ENCODE measurements around the gene DNHD1.

DNHD1 gene

GRCh38 chr11:6596239-6596877 lies 99.3 kb downstream of the DNHD1 start:
- DNase-seq = no peak

DNA sequence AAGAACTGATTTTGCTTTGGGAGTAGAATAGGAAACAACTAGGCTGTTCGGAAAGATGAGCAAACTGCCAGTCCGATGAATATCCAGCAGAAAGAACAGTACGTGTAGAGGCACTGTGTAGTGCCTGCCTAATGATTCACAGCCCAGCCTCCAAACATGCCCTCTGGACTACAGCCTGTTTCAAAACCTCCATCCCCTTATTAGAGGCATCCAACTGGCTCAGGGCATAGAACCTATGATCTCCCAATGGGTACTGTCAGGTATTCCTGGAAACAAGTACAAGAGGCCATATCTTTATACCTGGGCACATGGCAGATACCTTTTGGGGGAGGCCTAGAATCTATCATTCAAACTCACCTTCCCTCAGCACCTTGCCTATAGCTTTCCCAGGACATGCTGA lies 101.5 kb downstream of the DNHD1 start:
- no peak for DNase-seq

DNA sequence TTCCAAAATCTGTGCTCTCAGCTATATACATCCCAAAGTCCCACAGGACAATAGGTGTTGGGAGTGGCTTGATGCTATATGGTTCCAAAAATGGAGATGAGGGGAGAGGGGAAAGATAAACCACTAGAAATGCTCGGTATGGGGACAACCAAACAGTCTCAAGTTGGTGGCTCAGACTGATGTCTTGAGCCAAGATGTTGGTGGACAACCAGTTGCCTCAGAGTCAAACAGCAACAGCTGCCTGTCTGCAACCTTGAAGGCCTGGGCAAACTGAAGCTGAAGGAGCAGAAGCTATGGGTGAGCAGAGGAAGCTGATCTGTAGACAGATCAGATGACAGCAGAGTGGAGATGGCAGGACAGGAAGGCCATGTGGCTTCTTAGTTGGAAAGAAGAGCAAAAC lies 102.4 kb downstream of the DNHD1 start:
- DNase-seq = no peak

DNA sequence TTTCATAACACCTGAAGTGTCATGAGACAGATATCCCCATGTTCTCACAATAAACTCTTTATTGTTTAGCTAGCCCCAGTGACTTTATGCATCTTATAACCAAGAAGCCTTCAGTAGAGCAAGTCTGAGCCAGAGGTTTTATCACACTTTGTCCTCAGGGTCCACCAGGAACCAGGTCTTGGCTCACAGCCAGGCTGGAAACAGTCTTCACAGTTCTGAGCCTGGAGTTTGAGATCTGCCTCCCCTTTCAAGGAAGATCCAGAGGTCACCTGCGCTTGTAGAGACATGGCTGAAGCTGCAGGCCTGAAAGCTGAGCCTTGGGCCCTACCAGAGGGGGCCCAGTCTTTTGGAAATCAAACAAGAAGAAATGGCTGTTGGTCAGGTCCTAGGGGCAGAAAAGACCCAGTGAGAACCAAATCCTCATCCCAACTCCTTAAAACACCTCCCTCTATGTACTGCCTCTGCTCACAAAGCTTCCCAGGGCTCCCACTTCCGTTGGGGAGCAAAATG lies 102.9 kb downstream of the DNHD1 start:
- DNase-seq = no peak

GRCh38 chr11:6601041-6601461 lies 104.0 kb downstream of the DNHD1 start:
- DNase-seq = no peak

GRCh38 chr11:6602096-6602940 lies 105.2 kb downstream of the DNHD1 start:
- DNase-seq = no peak

- no peak for DNase-seq
These were observed 106.4 kb downstream of the DNHD1 start, which contains the start of the genes ILK and RRP8 for GRCh38 chr11:6603287-6604080. ILK (plus strand) TSS chr11:6603774; CDS start chr11:6604272, 498 bp downstream. RRP8 (minus strand) TSS chr11:6603616; CDS start chr11:6603502, 114 bp downstream.

DNA sequence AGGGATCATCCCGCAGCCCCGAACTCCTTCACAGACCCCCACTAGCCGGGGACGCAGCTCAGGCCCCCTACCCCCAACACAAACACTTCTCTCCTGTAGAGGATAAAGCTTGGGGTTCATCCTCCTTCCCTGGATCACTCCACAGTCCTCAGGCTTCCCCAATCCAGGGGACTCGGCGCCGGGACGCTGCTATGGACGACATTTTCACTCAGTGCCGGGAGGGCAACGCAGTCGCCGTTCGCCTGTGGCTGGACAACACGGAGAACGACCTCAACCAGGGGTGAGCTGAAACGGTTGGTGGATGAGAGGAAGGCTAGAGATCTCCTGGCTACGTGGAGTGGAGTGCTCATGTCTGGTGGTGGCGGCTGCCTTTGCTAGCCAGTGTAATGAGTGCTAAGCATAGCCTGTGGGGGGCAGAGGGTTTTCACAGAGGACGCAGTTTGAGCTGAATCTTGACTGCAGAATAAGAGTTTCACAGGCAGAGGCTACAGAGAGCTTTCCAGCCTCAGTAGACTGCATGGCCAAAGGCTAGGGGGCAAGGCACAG lies 107.1 kb downstream of the DNHD1 start:
- DNase-seq = no peak

DNA sequence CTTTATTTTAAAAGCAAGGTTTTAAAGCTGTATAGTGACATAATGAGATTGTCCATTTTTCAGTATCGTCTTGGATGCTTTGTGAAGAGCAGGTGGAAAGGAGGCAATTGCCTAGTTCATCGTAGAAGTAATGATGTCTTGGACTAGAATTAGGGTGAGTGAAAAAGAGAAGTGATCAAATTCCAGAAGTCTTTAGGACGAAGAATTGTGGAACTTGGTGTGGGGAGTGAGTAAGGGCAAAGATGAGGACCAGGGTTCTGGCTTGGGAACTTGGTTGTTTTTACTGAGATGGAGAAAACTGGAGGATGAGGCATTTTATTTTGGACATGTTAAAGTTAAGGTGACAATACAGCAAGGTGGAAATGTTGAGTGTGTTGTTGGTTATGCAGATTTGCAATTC lies 107.7 kb downstream of the DNHD1 start:
- no peak for DNase-seq

- DNase-seq = no peak
These were observed 109.5 kb downstream of the DNHD1 start for GRCh38 chr11:6606471-6607189.

- DNase-seq = no peak
These were observed 110.2 kb downstream of the DNHD1 start for GRCh38 chr11:6607190-6607795.

- DNase-seq = no peak
These were observed 110.9 kb downstream of the DNHD1 start for GRCh38 chr11:6608011-6608410.

GRCh38 chr11:6608726-6609501 lies 111.8 kb downstream of the DNHD1 start:
- no peak for DNase-seq

DNA sequence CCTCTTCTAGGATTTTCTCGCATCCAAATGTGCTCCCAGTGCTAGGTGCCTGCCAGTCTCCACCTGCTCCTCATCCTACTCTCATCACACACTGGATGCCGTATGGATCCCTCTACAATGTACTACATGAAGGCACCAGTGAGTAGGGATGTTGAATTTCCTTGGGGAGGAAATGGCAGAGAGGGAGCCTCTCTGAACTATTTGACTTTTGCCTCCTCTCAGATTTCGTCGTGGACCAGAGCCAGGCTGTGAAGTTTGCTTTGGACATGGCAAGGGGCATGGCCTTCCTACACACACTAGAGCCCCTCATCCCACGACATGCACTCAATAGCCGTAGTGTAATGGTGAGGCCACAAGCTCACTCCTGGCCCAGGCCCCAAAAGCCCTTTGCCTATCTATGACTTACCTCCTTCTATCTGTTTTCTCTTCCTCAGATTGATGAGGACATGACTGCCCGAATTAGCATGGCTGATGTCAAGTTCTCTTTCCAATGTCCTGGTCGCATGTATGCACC lies 112.5 kb downstream of the DNHD1 start:
- no peak for DNase-seq

- DNase-seq = no peak
These were observed 113.5 kb downstream of the DNHD1 start for GRCh38 chr11:6610591-6610990.

- DNase-seq = no peak
These were observed 114.2 kb downstream of the DNHD1 start for GRCh38 chr11:6611092-6611962.

GRCh38 chr11:6611963-6612212 lies 114.8 kb downstream of the DNHD1 start:
- no peak for DNase-seq

DNA sequence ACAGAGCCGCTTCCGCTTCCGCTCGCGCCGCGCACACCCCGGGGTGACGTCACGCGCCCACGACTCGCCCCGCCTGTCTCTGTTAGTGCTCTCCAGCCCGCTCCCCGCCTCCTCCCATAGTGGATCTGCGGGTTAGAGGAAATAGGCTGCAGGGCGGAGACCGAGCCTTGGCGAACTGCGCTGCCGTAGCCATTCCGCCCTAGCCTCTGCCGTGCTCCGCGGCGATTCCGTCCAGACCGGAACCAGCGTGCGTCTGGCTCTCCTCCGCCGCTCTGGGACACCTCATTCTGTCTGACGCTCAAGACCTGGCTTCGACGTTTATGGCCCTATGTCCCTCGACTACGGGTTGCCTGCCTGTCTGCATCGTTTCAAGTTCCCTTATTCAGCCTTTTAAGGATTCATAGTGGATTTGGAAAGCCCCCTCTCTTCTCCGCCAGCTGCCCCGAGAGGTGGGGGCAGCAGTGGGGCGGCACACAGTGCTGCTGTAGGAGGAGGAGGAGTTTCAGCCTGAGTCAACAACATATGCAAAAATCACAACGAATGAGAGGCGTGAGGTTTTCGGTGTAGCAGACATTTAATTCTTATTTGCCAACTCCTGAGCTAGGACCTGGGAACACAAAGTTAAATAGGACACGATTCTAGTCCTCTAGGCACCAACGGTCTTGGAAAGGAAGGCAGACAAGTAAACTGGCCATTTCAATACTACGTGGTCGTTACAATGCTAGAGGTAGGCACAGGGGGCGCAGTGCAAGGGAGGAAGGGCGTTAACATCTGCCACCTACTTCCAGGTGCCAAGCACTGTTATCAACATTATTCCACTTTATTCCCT lies 115.3 kb downstream of the DNHD1 start, which contains the start of gene TAF10:
Gene TAF10, minus strand, starts transcription at position 4 of the 829 bp plus-strand sequence. CDS start 27 bp downstream, outside the sequence.
- DNase-seq = peak; percentile 49

GRCh38 chr11:6613496-6613895 lies 116.4 kb downstream of the DNHD1 start:
- DNase-seq = no peak

Data from NCI-H524 treated with DMSO at 0.1 percent for 48 hours (cell line).